Measurements from ENCODE around the gene UBN1.

UBN1 gene

GRCh38 chr16:4814046-4814445, 33.2 kb upstream of the UBN1 start:
- Histone ChIP-seq H2AFZ (ENCODE audit: low read depth, low read length, severe bottlenecking) (no peak overlapping the region), H3K4me3 (ENCODE audit: insufficient read depth, low read length, poor library complexity, severe bottlenecking) (no peak overlapping the region), H3K9ac (ENCODE audit: low read length) (no peak overlapping the region), H4K20me1 (ENCODE audit: low read depth, low read length) (no peaks in the 10 kb centered on the region), H3K9me3 (ENCODE audit: insufficient read depth, low read length) (no peaks in the 10 kb centered on the region), H3K79me2 (ENCODE audit: insufficient read depth, low read length) (no peaks in the 10 kb centered on the region), H3F3A (ENCODE audit: insufficient read depth) (no peaks in the 10 kb centered on the region), H3K27me3 (ENCODE audit: low read length) (no peaks in the 10 kb centered on the region), H3K36me3 (ENCODE audit: low read length) (peaks cover 7% of the 10 kb centered on the region; the same call in 1 of the 2 replicates), H3K27ac (ENCODE audit: low read depth, low read length) (no peak overlapping the region), H3K4me2 (ENCODE audit: low read depth, low read length, poor library complexity, severe bottlenecking) (no peak overlapping the region), H3K9me2 (replicated peaks; ENCODE audit: insufficient read depth, low read length) (no peaks in the 10 kb centered on the region)
- no peak for TF ChIP-seq EZH2phosphoT487 (conservative IDR thresholded peaks at IDR 0.05; ENCODE audit: low read length)
- no peak for TF ChIP-seq CTCF (IDR thresholded peaks at IDR 0.05; ENCODE audit: insufficient read depth, low read length, poor library complexity, severe bottlenecking)

GRCh38 chr16:4814542-4815173, 32.6 kb upstream of the UBN1 start:
- TF ChIP-seq EZH2phosphoT487 (conservative IDR thresholded peaks at IDR 0.05; ENCODE audit: low read length): no peak
- TF ChIP-seq CTCF (IDR thresholded peaks at IDR 0.05; ENCODE audit: insufficient read depth, low read length, poor library complexity, severe bottlenecking): no peak
- Histone ChIP-seq H3K4me2 (ENCODE audit: low read depth, low read length, poor library complexity, severe bottlenecking) (no peak overlapping the region), H3K9me3 (ENCODE audit: insufficient read depth, low read length) (no peaks in the 10 kb centered on the region), H3K4me3 (ENCODE audit: insufficient read depth, low read length, poor library complexity, severe bottlenecking) (no peak overlapping the region), H3K79me2 (ENCODE audit: insufficient read depth, low read length) (no peaks in the 10 kb centered on the region), H3K9me2 (replicated peaks; ENCODE audit: insufficient read depth, low read length) (no peaks in the 10 kb centered on the region), H3K27me3 (ENCODE audit: low read length) (no peaks in the 10 kb centered on the region), H3F3A (ENCODE audit: insufficient read depth) (no peaks in the 10 kb centered on the region), H3K36me3 (ENCODE audit: low read length) (peaks cover 7% of the 10 kb centered on the region; the same call in 1 of the 2 replicates), H3K27ac (ENCODE audit: low read depth, low read length) (no peak overlapping the region), H2AFZ (ENCODE audit: low read depth, low read length, severe bottlenecking) (no peak overlapping the region), H3K9ac (ENCODE audit: low read length) (no peak overlapping the region), H4K20me1 (ENCODE audit: low read depth, low read length) (no peaks in the 10 kb centered on the region)

- no peaks in the 10 kb centered on the region for H3K9me3 ChIP-seq (ENCODE audit: insufficient read depth, low read length)
- no peaks in the 10 kb centered on the region for H3K9me2 ChIP-seq (replicated peaks; ENCODE audit: insufficient read depth, low read length)
- H3K27me3 ChIP-seq (ENCODE audit: low read length): no peaks in the 10 kb centered on the region
- H3K4me3 ChIP-seq (ENCODE audit: insufficient read depth, low read length, poor library complexity, severe bottlenecking): no peak overlapping the region
- no peak for TF ChIP-seq CTCF (IDR thresholded peaks at IDR 0.05; ENCODE audit: insufficient read depth, low read length, poor library complexity, severe bottlenecking)
- TF ChIP-seq EZH2phosphoT487 (conservative IDR thresholded peaks at IDR 0.05; ENCODE audit: low read length): no peak
- no peaks in the 10 kb centered on the region for H4K20me1 ChIP-seq (ENCODE audit: low read depth, low read length)
- H3K36me3 ChIP-seq (ENCODE audit: low read length): peaks cover 12% of the 10 kb centered on the region; the same call in 1 of the 2 replicates
- no peak overlapping the region for H3K9ac ChIP-seq (ENCODE audit: low read length)
- no peak overlapping the region for H3K4me2 ChIP-seq (ENCODE audit: low read depth, low read length, poor library complexity, severe bottlenecking)
- H3K27ac ChIP-seq (ENCODE audit: low read depth, low read length): no peak overlapping the region
- no peaks in the 10 kb centered on the region for H3F3A ChIP-seq (ENCODE audit: insufficient read depth)
- H3K79me2 ChIP-seq (ENCODE audit: insufficient read depth, low read length): no peaks in the 10 kb centered on the region
- H2AFZ ChIP-seq (ENCODE audit: low read depth, low read length, severe bottlenecking): no peak overlapping the region
Observed at GRCh38 chr16:4820652-4821051, 26.6 kb upstream of the UBN1 start.

All from SU-DHL-6 (cell line).